Chondrocyte (in vitro differentiated cells): ENCODE measurements around the gene PPP1R12A. TPM values are rescaled to one million over a fixed set of nuclear protein-coding genes. Genes with fewer than 3 reads are reported as not detected.
"Not testable (repeated sequence)": the region's sequence is repeated elsewhere in the genome, so short reads cannot be mapped to it uniquely, and the experiment has no call there.

Experiments
- DNase-seq: peaks from one replicate; pipeline ENCODE4 v3.0.0; 2021; ENCODE audit warnings: mixed read lengths, low spot score
- H3K27ac Mint-ChIP-seq: one replicate; pipeline ENCODE4 v1.8.0; 2021; ENCODE audit warnings: mild to moderate bottlenecking, moderate library complexity, mixed read lengths; ENCODE audit not compliant: unreplicated experiment
- H3K27me3 Mint-ChIP-seq: 2 replicates; pipeline ENCODE4 v1.8.0; 2021; ENCODE audit warnings: low read depth, mixed read lengths
- H3K36me3 Mint-ChIP-seq: 2 replicates; pipeline ENCODE4 v1.8.0; 2021; ENCODE audit warnings: low read depth, mixed read lengths
- H3K4me1 Mint-ChIP-seq: 2 replicates; pipeline ENCODE4 v1.8.0; 2021; ENCODE audit warnings: low read depth, mild to moderate bottlenecking, mixed read lengths
- H3K4me3 Mint-ChIP-seq: one replicate; pipeline ENCODE4 v1.8.0; 2021; ENCODE audit warnings: mild to moderate bottlenecking, moderate library complexity, mixed read lengths; ENCODE audit not compliant: unreplicated experiment
- H3K9me3 Mint-ChIP-seq: 2 replicates; pipeline ENCODE4 v1.8.0; 2021; ENCODE audit warnings: low read depth, mixed read lengths
- long read RNA-seq: library from polyadenylated mRNA; stranded (forward); transcript quantifications from one replicate; pipeline ENCODE4 v2.0.0, GENCODE V29; 2021
- total RNA-seq: library from RNA; stranded (reverse); gene quantifications from 3 replicates; pipeline ENCODE4 v1.2.1, GENCODE V29; 2021
- TF ChIP-seq, protein P1 (sequence below): fragments of 200-600 bp; sonication (generic); IDR thresholded peaks from 2 replicates; pipeline ENCODE4 v1.5.0; 2021; ENCODE audit warnings: antibody characterized with exemption, mild to moderate bottlenecking, moderate library complexity

Gene PPP1R12A
- 118 to 139 TPM (median 135 TPM) in 3 replicates for total RNA-seq
- long read RNA-seq, full-length matches to known transcripts: 3 of 76 reads
- long read RNA-seq, partial matches to known transcripts: 60 of 76 reads
- long read RNA-seq, other reads (novel, unspliced or antisense): 13 of 76 reads

DNA sequence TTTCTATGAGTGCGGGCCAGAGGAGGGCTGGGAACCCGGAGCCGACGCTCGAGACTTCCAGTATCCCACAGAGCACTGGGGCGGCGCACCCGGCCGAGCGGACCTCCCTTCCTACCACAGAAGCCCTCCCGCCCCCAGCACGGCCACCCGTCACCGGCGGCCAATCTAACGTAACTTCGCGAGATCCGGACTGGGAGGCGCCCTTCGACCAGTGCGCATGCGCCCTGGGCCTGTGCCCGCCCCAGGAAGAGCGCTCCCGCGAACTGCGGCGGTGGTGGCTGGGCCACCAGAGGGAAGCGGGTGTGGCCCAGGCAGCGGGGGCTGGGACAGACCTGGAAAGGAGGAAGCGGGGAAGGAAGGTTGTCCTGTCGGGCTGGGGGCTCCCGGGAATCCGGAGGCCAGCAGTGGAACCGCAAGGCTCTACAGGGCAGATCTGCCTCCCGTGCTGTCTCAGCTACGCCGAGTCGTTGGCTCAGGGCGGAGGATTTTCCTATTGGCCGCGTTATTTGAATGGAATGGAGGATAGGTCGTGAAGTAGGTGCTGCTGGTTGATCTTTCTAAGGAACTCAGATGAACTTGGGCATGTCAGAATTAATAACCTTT, at the start of gene PPP1R12A:
Gene PPP1R12A, minus strand, starts transcription at position 77 of the 603 bp plus-strand sequence. CDS start 166 bp downstream, outside the sequence.
- peaks cover 2% of the 10 kb centered on the region for H3K36me3 Mint-ChIP-seq
- H3K27ac Mint-ChIP-seq: peak within 1 kb of the TSS; percentile 100
- peak within 1 kb of the TSS; percentile 100 for H3K4me3 Mint-ChIP-seq

DNA sequence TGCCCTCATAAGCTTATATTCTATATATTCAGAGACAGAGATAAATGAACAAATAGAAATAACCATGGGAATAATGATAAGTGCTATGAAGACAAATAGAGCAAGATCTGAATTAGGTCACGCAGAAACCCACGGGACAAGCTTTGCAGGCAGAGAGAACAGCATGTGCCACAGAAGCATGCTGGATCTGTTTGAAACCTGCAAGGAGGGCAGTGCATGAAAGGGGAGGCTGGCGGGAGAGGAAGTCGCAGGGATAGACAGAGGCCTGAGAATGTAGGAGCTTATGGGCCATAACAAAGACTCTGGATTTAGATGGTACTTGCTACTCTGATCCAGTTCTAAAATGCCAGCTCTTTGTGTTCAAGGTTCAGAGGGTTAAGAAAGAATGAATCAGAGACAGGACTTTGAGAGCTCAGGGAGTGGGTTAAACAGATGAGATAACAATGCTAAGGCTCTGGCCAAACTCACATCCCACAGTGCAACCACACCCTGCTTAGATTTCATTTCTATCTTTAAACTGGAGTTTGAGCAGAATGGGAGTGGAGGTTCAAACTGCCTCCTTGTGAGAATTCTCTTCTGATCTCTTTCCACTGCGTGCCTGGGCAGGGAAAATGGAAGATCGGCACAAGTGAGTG, 49.2 kb upstream of the PPP1R12A start:
- peak overlapping the region; percentile 3 for H3K27ac Mint-ChIP-seq
- no peaks in the 10 kb centered on the region for H3K9me3 Mint-ChIP-seq
- H3K27me3 Mint-ChIP-seq: no peaks in the 10 kb centered on the region
- TF ChIP-seq, protein P1, sequence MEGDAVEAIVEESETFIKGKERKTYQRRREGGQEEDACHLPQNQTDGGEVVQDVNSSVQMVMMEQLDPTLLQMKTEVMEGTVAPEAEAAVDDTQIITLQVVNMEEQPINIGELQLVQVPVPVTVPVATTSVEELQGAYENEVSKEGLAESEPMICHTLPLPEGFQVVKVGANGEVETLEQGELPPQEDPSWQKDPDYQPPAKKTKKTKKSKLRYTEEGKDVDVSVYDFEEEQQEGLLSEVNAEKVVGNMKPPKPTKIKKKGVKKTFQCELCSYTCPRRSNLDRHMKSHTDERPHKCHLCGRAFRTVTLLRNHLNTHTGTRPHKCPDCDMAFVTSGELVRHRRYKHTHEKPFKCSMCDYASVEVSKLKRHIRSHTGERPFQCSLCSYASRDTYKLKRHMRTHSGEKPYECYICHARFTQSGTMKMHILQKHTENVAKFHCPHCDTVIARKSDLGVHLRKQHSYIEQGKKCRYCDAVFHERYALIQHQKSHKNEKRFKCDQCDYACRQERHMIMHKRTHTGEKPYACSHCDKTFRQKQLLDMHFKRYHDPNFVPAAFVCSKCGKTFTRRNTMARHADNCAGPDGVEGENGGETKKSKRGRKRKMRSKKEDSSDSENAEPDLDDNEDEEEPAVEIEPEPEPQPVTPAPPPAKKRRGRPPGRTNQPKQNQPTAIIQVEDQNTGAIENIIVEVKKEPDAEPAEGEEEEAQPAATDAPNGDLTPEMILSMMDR: no peak
- no peaks in the 10 kb centered on the region for H3K36me3 Mint-ChIP-seq
- no peak for DNase-seq
- H3K4me1 Mint-ChIP-seq: peaks cover 20% of the 10 kb centered on the region
- no peak overlapping the region for H3K4me3 Mint-ChIP-seq

More for the DNA sequence above, at the start of gene PPP1R12A:
- peak; percentile 99 for DNase-seq
- H3K9me3 Mint-ChIP-seq: no peaks in the 10 kb centered on the region
- peaks cover 39% of the 10 kb centered on the region for H3K4me1 Mint-ChIP-seq
- H3K27me3 Mint-ChIP-seq: no peaks in the 10 kb centered on the region
- TF ChIP-seq, protein P1: peak; percentile 44

DNA sequence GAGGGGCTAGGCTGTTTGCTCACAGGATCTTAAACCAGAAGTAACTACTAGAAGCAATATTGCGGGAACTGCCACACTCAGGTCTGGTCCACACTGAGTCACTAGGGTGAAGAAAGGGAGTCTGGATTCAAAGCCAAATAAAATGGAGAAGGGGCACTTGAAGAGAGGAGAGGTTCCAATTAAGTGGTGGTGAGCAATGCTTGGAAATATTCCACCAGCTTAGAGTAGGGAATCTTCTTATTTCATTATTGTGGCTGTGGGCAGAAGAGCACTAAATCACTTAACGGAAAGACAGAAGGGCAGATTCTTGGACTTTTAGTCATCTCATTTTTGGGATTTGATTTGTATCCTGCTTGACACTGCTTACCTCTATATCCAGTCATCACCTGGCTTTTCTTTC, 48.6 kb upstream of the PPP1R12A start:
- H3K4me3 Mint-ChIP-seq: no peak overlapping the region
- H3K4me1 Mint-ChIP-seq: peaks cover 19% of the 10 kb centered on the region
- no peaks in the 10 kb centered on the region for H3K27me3 Mint-ChIP-seq
- TF ChIP-seq, protein P1: no peak
- no peaks in the 10 kb centered on the region for H3K9me3 Mint-ChIP-seq
- DNase-seq: no peak
- no peak overlapping the region for H3K27ac Mint-ChIP-seq
- H3K36me3 Mint-ChIP-seq: no peaks in the 10 kb centered on the region

DNA sequence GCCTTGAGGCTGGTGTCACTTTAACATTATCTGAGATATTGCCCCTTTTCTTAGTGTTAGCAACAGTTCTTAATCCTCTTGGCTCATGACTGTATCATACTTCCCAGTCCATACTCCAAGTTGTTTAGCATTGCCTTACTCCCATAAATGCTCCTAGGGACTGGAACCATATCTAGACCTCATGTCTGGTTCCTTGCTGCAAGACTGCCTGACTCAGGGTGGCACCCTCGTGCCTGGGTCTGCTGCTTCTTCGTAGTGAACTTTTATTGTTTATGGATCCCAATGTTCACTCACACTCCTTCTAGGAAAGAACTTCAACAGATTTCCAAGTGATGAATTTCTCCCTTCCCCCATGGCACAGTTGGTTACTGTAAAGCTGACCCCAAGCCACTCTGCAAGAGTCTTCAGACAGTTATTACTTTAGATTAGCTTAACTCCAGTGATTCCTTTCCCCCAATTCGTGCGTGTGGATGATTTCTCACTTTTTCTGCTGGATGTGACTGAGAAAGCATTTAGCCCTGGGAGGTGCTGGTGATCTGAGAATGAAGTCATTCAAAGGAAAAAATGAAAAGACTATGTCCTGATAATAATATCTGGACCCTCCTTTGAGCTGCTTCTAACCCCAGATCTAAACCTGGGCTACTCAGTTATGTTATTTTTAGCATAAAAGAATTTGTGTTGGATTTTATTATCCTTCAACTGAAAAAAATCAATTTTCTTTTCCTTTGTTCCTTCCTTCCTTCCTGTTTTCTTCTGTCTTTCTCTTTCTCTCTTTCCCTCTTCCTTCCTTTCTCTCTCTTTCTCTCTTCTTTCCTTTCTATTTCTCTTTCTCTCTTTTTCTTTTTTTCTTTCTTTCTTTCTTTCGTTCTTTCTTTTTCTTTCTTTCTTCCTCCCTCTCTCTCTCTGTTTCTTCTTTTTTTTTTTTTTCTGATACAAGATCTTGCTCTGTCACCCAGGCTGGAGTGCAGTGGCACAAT, 47.5 kb upstream of the PPP1R12A start:
- TF ChIP-seq, protein P1: no peak
- H3K27ac Mint-ChIP-seq: peak overlapping the region; percentile 54
- DNase-seq: no peak

DNA sequence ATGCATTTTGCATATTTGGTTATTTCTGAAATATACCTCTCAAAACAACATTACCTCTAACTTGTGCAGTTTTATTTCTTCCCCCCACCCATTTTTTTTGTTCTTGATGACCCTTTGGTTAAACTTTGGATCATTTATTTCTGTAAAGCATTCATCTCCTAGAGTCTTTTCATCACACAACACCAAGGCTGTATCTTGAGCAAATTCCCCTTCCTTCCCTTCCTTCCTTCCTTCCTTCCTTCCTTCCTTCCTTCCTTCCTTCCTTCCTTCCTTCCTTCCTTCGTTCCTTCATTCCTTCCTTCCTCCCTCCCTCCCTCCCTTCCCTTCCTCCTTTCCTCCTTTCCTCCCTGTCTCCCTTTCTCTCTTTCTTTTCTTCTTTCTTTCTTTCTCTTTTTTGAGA, 43.8 kb upstream of the PPP1R12A start:
- Mint-ChIP-seq H3K9me3 (no peaks in the 10 kb centered on the region), H3K27me3 (no peaks in the 10 kb centered on the region), H3K27ac (no peak overlapping the region), H3K4me1 (peaks cover 12% of the 10 kb centered on the region), H3K36me3 (no peaks in the 10 kb centered on the region), H3K4me3 (no peak overlapping the region)
- DNase-seq: no peak
- TF ChIP-seq, protein P1: no peak

More for the DNA sequence above, 47.5 kb upstream of the PPP1R12A start:
- Mint-ChIP-seq H3K4me1 (peaks cover 14% of the 10 kb centered on the region), H3K36me3 (no peaks in the 10 kb centered on the region), H3K9me3 (no peaks in the 10 kb centered on the region), H3K4me3 (no peak overlapping the region), H3K27me3 (no peaks in the 10 kb centered on the region)

DNA sequence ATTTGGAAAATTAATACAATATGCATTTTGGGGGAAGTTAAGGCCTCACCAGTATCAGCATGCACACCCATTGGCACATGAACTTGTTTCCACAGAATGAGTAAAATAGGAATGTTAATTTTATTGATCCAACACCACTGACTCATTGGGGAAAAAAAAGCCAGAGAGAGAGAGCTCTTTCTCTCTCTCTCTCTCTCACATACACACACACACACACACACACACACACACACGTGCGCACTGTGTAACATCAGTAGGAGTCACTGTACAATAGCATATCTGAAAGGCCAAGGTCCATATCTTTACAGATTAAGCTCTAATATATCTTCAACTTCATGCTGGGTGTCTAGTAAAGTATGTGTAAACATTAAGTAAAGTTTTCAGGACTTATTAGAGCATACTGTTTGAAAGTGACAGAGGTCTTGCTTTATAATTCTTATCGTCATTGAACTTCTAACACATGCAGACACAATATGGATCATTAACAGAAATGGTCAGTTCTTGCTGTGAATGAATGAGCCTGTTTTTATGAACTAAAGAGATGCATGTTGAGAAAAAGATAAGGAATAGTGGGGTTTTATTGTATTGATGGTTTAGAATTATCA, 43.1 kb upstream of the PPP1R12A start:
- H3K27ac Mint-ChIP-seq, H3K4me3 Mint-ChIP-seq, H3K27me3 Mint-ChIP-seq, DNase-seq, H3K4me1 Mint-ChIP-seq, H3K36me3 Mint-ChIP-seq, H3K9me3 Mint-ChIP-seq: not testable (repeated sequence)
